HCT116 (cell line): Measurements from ENCODE around the gene GOLGA2. TPM values are rescaled to one million over a fixed set of nuclear protein-coding genes. Genes with fewer than 3 reads are reported as not detected.

Experiments
- ATAC-seq: fragments of 200-7000 bp; cut with Tn5 transposase; 2 replicates; pipeline ENCODE4 v1.9.1; 2020; ENCODE audit warnings: mild to moderate bottlenecking, moderate library complexity
- BruUV-seq: library from RNA; stranded (reverse); fragments of 400-500 nt; replicated peaks from 2 replicates; lab custom pipeline; 2021; lab: Mats Ljungman, UMichigan
- CTCF ChIA-PET: fragments of 300-600 bp; sonication (Branson Sonifier 250); formaldehyde crosslinking; loops from one replicate; lab custom pipeline; 2021; ENCODE audit warnings: antibody characterized with exemption; lab: Charles Lee
- POLR2A ChIA-PET: fragments of 300-600, 350-600 bp; sonication (Branson Sonifier 250); formaldehyde crosslinking; loops from one replicate; lab custom pipeline; 2021; ENCODE audit warnings: antibody characterized with exemption; lab: Charles Lee
- RAD21 ChIA-PET, 2 experiments: fragments of 300-600 bp; sonication (Branson Sonifier 250); formaldehyde crosslinking; loops; one replicate each; lab custom pipeline; 2023; ENCODE audit warnings: low total read pairs in 2 of 2; ENCODE audit not compliant: uncharacterized antibody in 2 of 2, unreplicated experiment in 2 of 2, low non-redundant PET in 1 of 2; lab: Charles Lee
- DNase-seq: peaks from one replicate; pipeline ENCODE4 v3.0.0-alpha.2; 2010; ENCODE audit warnings: low read depth, low spot score
- H2AFZ ChIP-seq: fragments of 200-600 bp; shearing (Covaris generic), sonication (generic); 2 replicates; pipeline ENCODE4 v1.6.1; 2017; ENCODE audit warnings: low read depth, mixed run types, mixed read lengths, antibody characterized with exemption, low read length; ENCODE audit not compliant: poor library complexity, severe bottlenecking
- H3K27ac ChIP-seq: 2 replicates; pipeline ENCODE4 v1.5.1; 2012; ENCODE audit warnings: low read depth, low read length
- H3K27me3 ChIP-seq: fragments of 200-600 bp; sonication (generic); 2 replicates; pipeline ENCODE4 v1.6.1; 2016; ENCODE audit warnings: mixed run types, low read length, mixed read lengths; ENCODE audit not compliant: insufficient read depth
- H3K36me3 ChIP-seq, 2 experiments: fragments of 200-500 bp in 1 of 2; fragments of 200-600 bp in 1 of 2; sonication (Bioruptor generic) in 1 of 2; sonication (generic) in 1 of 2; 2 replicates each; pipeline versions ENCODE4 v1.5.1 to v1.6.1; 2014 to 2016; ENCODE audit warnings: low read length in 2 of 2, inconsistent platforms in 1 of 2, mixed read lengths in 1 of 2, mixed run types in 1 of 2; ENCODE audit not compliant: insufficient read depth in 2 of 2, control insufficient read depth in 1 of 2
- H3K4me1 ChIP-seq, 2 experiments: fragments of 200-600 bp in 1 of 2; sonication (generic) in 1 of 2; 2 replicates each; pipeline versions ENCODE4 v1.5.1 to v1.6.1; 2012 to 2017; ENCODE audit warnings: low read length in 2 of 2, inconsistent platforms in 1 of 2, mild to moderate bottlenecking in 1 of 2, mixed read lengths in 1 of 2, mixed run types in 1 of 2, moderate library complexity in 1 of 2; ENCODE audit not compliant: insufficient read depth in 2 of 2, control insufficient read depth in 1 of 2
- H3K4me2 ChIP-seq: fragments of 200-600 bp; sonication (generic); 2 replicates; pipeline ENCODE4 v1.6.1; 2017; ENCODE audit warnings: mixed run types, low read length, mixed read lengths
- H3K4me3 ChIP-seq, 2 experiments: fragments of 200-600 bp in 1 of 2; sonication (generic) in 1 of 2; replicated peaks in 1 of 2; 2 replicates each; pipeline ENCODE4 v1.5.1; 2011 to 2016; ENCODE audit warnings: low read length in 2 of 2, control low read depth in 1 of 2, low read depth in 1 of 2, mild to moderate bottlenecking in 1 of 2, mixed read lengths in 1 of 2, mixed run types in 1 of 2
- H3K79me2 ChIP-seq: fragments of 200-600 bp; sonication (generic); 2 replicates; pipeline ENCODE4 v1.6.1; 2017; ENCODE audit warnings: mild to moderate bottlenecking, mixed run types, low read length, moderate library complexity, mixed read lengths; ENCODE audit not compliant: insufficient read depth
- H3K9ac ChIP-seq: fragments of 200-600 bp; sonication (generic); 2 replicates; pipeline ENCODE4 v1.6.1; 2016; ENCODE audit warnings: low read length, mixed read lengths
- H3K9me2 ChIP-seq: fragments of 200-600 bp; sonication (generic), shearing (Covaris generic); 2 replicates; pipeline ENCODE4 v1.6.1; 2017; ENCODE audit warnings: mixed run types, mild to moderate bottlenecking, moderate library complexity; ENCODE audit not compliant: insufficient read depth
- H3K9me3 ChIP-seq, 2 experiments: fragments of 200-500 bp in 1 of 2; fragments of 200-600 bp in 1 of 2; sonication (Bioruptor generic) in 1 of 2; sonication (generic) in 1 of 2; 2 replicates each; pipeline ENCODE4 v1.6.1; 2014 to 2017; ENCODE audit warnings: low read length in 2 of 2, mixed read lengths in 2 of 2, inconsistent platforms in 1 of 2, low read depth in 1 of 2, mild to moderate bottlenecking in 1 of 2, mixed run types in 1 of 2, moderate library complexity in 1 of 2; ENCODE audit not compliant: control insufficient read depth in 1 of 2, insufficient read depth in 1 of 2
- H4K20me1 ChIP-seq: fragments of 200-600 bp; sonication (generic), shearing (Covaris generic); 2 replicates; pipeline ENCODE4 v1.6.1; 2017; ENCODE audit warnings: mixed run types, mild to moderate bottlenecking, moderate library complexity; ENCODE audit not compliant: insufficient read depth
- CBX3 ChIP-seq: IDR thresholded peaks from 2 replicates; pipeline ENCODE4 v1.6.1; 2012; ENCODE audit warnings: low read depth
- CEBPB ChIP-seq: IDR thresholded peaks from 2 replicates; pipeline ENCODE4 v1.6.1; 2012; ENCODE audit warnings: low read depth
- EGR1 ChIP-seq: IDR thresholded peaks from 2 replicates; pipeline ENCODE4 v1.6.1; 2012; ENCODE audit warnings: low read depth
- ELF1 ChIP-seq: IDR thresholded peaks from 2 replicates; pipeline ENCODE4 v1.6.1; 2012; ENCODE audit warnings: low read depth, borderline replicate concordance
- EZH2 ChIP-seq: fragments of 200-600 bp; sonication (generic); IDR thresholded peaks from 2 replicates; pipeline ENCODE4 v1.6.1; 2017; ENCODE audit warnings: antibody characterized with exemption, mixed run types
- EZH2phosphoT487 ChIP-seq: fragments of 200-600 bp; IDR thresholded peaks from 2 replicates; pipeline ENCODE4 v1.6.1; 2018; ENCODE audit warnings: antibody characterized with exemption, borderline replicate concordance
- FOSL1 ChIP-seq: IDR thresholded peaks from 2 replicates; pipeline ENCODE4 v1.6.1; 2012; ENCODE audit warnings: low read depth
- JUND ChIP-seq: IDR thresholded peaks from 2 replicates; pipeline ENCODE4 v1.6.1; 2012
- POLR2A ChIP-seq: IDR thresholded peaks from 2 replicates; pipeline ENCODE4 v1.7.0; 2011; ENCODE audit warnings: borderline replicate concordance; ENCODE audit not compliant: insufficient read depth, insufficient read length; ENCODE audit errors: extremely low read depth
- RAD21 ChIP-seq: IDR thresholded peaks from 2 replicates; pipeline ENCODE4 v1.6.1; 2012; ENCODE audit warnings: low read depth, mild to moderate bottlenecking
- SIN3A ChIP-seq: IDR thresholded peaks from 2 replicates; pipeline ENCODE4 v1.6.1; 2012; ENCODE audit warnings: low read depth
- SRF ChIP-seq: IDR thresholded peaks from 2 replicates; pipeline ENCODE4 v1.6.1; 2012; ENCODE audit warnings: low read depth
- TCF7L2 ChIP-seq: IDR thresholded peaks from 2 replicates; pipeline ENCODE4 v1.7.0; 2011; ENCODE audit warnings: borderline replicate concordance, inconsistent platforms; ENCODE audit not compliant: insufficient read depth, insufficient read length; ENCODE audit errors: extremely low read depth
- YY1 ChIP-seq: IDR thresholded peaks from 2 replicates; pipeline ENCODE4 v1.6.1; 2011; ENCODE audit warnings: low read length, low read depth, moderate library complexity, mild to moderate bottlenecking; ENCODE audit not compliant: insufficient replicate concordance; ENCODE audit errors: extremely low read depth
- intact Hi-C: fragments of 100-400 bp; cut with micrococcal nuclease; formaldehyde crosslinking; loops from 2 replicates; pipeline ENCODE4 v1.10.0; 2022
- total RNA-seq: library from RNA; stranded (reverse); gene quantifications from one replicate; pipeline ENCODE4 v1.2.1, GENCODE V29; 2021; ENCODE audit not compliant: unreplicated experiment
- TF ChIP-seq, protein P1 (sequence below): IDR thresholded peaks from 2 replicates; pipeline ENCODE4 v1.6.1; 2012
- TF ChIP-seq, protein P2 (sequence below): IDR thresholded peaks from 2 replicates; pipeline ENCODE4 v1.6.1; 2012; ENCODE audit warnings: low read depth
- TF ChIP-seq, protein P3 (sequence below): IDR thresholded peaks from 2 replicates; pipeline ENCODE4 v1.6.1; 2011; ENCODE audit warnings: mild to moderate bottlenecking, low read length, moderate library complexity; ENCODE audit not compliant: insufficient replicate concordance; ENCODE audit errors: extremely low read depth
- TF ChIP-seq, protein P4 (sequence below), 3 experiments: fragments of 200-600 bp in 1 of 3; sonication (generic) in 1 of 3; IDR thresholded peaks in 2 of 3; conservative IDR thresholded peaks in 1 of 3; 2 replicates each; pipeline ENCODE4 v1.5.1; 2012 to 2017; ENCODE audit warnings: low read depth in 2 of 3, low read length in 2 of 3, antibody characterized with exemption in 1 of 3, borderline replicate concordance in 1 of 3, control low read depth in 1 of 3, mild to moderate bottlenecking in 1 of 3, mixed read lengths in 1 of 3, mixed run types in 1 of 3, moderate library complexity in 1 of 3; ENCODE audit not compliant: insufficient read depth in 1 of 3

GOLGA2 gene
- total RNA-seq, 1 experiment from 2014 or later: 67.0 TPM

DNA sequence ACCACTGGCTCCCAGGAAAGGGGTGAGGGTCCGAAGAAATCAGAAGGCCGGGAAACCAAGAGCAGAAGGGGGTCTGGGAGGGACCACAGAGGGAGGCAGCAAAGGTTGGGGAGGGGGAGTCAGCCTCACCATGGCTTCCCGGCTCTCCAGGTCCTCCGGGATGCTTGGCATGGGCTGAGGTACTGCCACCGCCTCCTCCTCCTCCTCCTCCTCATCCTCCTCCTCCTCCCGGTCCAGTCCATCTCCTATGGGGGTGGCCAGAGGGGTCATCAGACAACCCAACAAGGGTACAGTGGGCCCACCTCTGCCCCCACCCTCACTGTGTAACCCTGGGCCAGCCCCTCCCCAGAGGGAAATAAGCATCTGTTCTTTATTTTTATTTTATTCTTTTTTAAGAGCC lies 17.5 kb downstream of the GOLGA2 start:
- intact Hi-C loops: no loop called here

More for the DNA sequence above, 17.5 kb downstream of the GOLGA2 start:
- Histone ChIP-seq H3K9me2 (no peaks in the 10 kb centered on the region), H3K9me3 (no peaks in the 10 kb centered on the region), H3K27ac (no peak overlapping the region), H4K20me1 (no peaks in the 10 kb centered on the region)
- ChIA-PET CTCF (no interaction called here), POLR2A (interaction anchor here (1.0 kb wide), 1 partner anchor 9 kb away, joined by 3 read pairs; no protein-coding TSS in a partner anchor)
- no peak for ATAC-seq
- BruUV-seq: no TSS peak
- DNase-seq: no peak
- TF ChIP-seq YY1: no peak
- no peak for TF ChIP-seq RAD21
- no peak for TF ChIP-seq FOSL1
- TF ChIP-seq, protein P1, sequence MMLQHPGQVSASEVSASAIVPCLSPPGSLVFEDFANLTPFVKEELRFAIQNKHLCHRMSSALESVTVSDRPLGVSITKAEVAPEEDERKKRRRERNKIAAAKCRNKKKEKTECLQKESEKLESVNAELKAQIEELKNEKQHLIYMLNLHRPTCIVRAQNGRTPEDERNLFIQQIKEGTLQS: no peak
- no peak for TF ChIP-seq CBX3
- no peak for TF ChIP-seq ELF1
- TF ChIP-seq SRF: no peak
- no peak for TF ChIP-seq EZH2
- no peak for TF ChIP-seq POLR2A
- no peak for TF ChIP-seq EZH2phosphoT487
- TF ChIP-seq, protein P2, sequence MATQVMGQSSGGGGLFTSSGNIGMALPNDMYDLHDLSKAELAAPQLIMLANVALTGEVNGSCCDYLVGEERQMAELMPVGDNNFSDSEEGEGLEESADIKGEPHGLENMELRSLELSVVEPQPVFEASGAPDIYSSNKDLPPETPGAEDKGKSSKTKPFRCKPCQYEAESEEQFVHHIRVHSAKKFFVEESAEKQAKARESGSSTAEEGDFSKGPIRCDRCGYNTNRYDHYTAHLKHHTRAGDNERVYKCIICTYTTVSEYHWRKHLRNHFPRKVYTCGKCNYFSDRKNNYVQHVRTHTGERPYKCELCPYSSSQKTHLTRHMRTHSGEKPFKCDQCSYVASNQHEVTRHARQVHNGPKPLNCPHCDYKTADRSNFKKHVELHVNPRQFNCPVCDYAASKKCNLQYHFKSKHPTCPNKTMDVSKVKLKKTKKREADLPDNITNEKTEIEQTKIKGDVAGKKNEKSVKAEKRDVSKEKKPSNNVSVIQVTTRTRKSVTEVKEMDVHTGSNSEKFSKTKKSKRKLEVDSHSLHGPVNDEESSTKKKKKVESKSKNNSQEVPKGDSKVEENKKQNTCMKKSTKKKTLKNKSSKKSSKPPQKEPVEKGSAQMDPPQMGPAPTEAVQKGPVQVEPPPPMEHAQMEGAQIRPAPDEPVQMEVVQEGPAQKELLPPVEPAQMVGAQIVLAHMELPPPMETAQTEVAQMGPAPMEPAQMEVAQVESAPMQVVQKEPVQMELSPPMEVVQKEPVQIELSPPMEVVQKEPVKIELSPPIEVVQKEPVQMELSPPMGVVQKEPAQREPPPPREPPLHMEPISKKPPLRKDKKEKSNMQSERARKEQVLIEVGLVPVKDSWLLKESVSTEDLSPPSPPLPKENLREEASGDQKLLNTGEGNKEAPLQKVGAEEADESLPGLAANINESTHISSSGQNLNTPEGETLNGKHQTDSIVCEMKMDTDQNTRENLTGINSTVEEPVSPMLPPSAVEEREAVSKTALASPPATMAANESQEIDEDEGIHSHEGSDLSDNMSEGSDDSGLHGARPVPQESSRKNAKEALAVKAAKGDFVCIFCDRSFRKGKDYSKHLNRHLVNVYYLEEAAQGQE: no peak
- TF ChIP-seq, protein P3, sequence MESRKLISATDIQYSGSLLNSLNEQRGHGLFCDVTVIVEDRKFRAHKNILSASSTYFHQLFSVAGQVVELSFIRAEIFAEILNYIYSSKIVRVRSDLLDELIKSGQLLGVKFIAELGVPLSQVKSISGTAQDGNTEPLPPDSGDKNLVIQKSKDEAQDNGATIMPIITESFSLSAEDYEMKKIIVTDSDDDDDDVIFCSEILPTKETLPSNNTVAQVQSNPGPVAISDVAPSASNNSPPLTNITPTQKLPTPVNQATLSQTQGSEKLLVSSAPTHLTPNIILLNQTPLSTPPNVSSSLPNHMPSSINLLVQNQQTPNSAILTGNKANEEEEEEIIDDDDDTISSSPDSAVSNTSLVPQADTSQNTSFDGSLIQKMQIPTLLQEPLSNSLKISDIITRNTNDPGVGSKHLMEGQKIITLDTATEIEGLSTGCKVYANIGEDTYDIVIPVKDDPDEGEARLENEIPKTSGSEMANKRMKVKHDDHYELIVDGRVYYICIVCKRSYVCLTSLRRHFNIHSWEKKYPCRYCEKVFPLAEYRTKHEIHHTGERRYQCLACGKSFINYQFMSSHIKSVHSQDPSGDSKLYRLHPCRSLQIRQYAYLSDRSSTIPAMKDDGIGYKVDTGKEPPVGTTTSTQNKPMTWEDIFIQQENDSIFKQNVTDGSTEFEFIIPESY: no peak
- TF ChIP-seq, protein P4, sequence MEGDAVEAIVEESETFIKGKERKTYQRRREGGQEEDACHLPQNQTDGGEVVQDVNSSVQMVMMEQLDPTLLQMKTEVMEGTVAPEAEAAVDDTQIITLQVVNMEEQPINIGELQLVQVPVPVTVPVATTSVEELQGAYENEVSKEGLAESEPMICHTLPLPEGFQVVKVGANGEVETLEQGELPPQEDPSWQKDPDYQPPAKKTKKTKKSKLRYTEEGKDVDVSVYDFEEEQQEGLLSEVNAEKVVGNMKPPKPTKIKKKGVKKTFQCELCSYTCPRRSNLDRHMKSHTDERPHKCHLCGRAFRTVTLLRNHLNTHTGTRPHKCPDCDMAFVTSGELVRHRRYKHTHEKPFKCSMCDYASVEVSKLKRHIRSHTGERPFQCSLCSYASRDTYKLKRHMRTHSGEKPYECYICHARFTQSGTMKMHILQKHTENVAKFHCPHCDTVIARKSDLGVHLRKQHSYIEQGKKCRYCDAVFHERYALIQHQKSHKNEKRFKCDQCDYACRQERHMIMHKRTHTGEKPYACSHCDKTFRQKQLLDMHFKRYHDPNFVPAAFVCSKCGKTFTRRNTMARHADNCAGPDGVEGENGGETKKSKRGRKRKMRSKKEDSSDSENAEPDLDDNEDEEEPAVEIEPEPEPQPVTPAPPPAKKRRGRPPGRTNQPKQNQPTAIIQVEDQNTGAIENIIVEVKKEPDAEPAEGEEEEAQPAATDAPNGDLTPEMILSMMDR (IDR thresholded peaks at IDR 0.05 in 2 of 3, conservative IDR thresholded peaks at IDR 0.05 in 1 of 3; ENCODE audit: borderline replicate concordance in 1 of 3, insufficient read depth in 1 of 3, low read depth in 2 of 3, low read length in 2 of 3): no peak
- no peak for TF ChIP-seq CEBPB
- no peak for TF ChIP-seq TCF7L2
- TF ChIP-seq SIN3A: no peak
- TF ChIP-seq JUND: no peak
- no peak for TF ChIP-seq EGR1
- TF ChIP-seq, all 23 proteins: peak for 0
- H3K9ac ChIP-seq: no peak overlapping the region
- no peaks in the 10 kb centered on the region for H3K27me3 ChIP-seq
- peaks cover 0 to 22% of the 10 kb centered on the region in 2 experiments; a peak in 2 of 4 replicates for H3K36me3 ChIP-seq
- no peaks in the 10 kb centered on the region for H3K79me2 ChIP-seq
- H2AFZ ChIP-seq: no peak overlapping the region
- RAD21 ChIA-PET: interaction anchor here in 1 of 2 experiments (0.6 kb wide), 1 partner anchor 19 kb away, joined by 3 read pairs; no protein-coding TSS in a partner anchor
- no peak overlapping the region for H3K4me3 ChIP-seq
- H3K4me2 ChIP-seq: no peak overlapping the region
- H3K4me1 ChIP-seq: peaks cover 0 to 7% of the 10 kb centered on the region in 2 experiments; a peak in 1 of 4 replicates
